ENCODE measurements around the gene MSMP. TPM values are rescaled to one million over a fixed set of nuclear protein-coding genes. Genes with fewer than 3 reads are reported as not detected.

The MSMP gene
- total RNA-seq, 1 experiment from 2014 or later, result not detected

DNA sequence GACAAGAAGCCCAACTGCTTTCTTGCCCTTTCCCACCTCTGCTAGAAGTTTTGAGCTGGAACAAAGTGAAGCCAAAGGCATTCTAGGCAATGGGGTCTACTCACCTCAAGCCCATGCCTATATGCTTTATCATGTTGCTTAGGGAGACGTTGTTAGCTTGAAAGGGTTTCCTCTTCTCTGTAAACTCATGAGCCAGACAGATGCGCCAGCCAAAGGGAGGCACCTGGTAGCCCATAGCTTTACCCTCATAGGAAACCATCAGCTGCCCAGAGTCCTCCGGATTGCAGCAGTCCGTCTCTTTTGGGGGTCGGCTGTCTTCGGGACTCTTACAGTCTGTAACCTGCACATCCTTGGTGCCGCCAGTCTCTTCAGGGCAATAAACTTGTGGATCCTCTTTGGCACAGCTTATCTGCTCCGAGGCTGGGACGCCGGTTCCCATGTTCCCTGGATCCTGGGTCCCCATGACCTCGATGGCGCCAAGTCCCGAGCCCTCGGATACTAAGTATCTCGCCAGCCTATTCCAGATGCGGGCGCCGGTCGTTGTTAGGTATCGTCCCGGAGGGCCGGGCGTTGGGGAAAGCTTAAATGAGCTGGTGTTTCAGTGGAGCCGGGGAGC, 5.7 kb downstream of the MSMP start:
- H3K27ac Mint-ChIP-seq (ENCODE audit: low read depth, unreplicated experiment), result peak overlapping the region; percentile 85
- peaks cover 31% of the 10 kb centered on the region for H3K4me1 Mint-ChIP-seq (ENCODE audit: insufficient read depth, unreplicated experiment)
- no peaks in the 10 kb centered on the region for H3K9me3 Mint-ChIP-seq (ENCODE audit: unreplicated experiment)
- POLR2A ChIA-PET, result interaction anchor here (0.5 to 9.6 kb wide), 25 partner anchors 8 to 1494 kb away, joined by 3 to 284 read pairs (median 4); partner anchors contain the start of genes ARHGEF39, CCDC107, CREB3 and HRCT1
- H3K36me3 Mint-ChIP-seq (ENCODE audit: insufficient read depth, unreplicated experiment), result peaks cover 48% of the 10 kb centered on the region
- no peak for TF ChIP-seq CTCF (IDR thresholded peaks at IDR 0.05; ENCODE audit: unreplicated experiment)
- no peaks in the 10 kb centered on the region for H3K27me3 Mint-ChIP-seq (ENCODE audit: insufficient read depth, unreplicated experiment)
- CTCF ChIA-PET, result interaction anchor here (0.6 to 8.0 kb wide), 19 partner anchors 9 to 988 kb away, joined by 3 to 150 read pairs (median 3); partner anchors contain the start of genes CCDC107, CREB3, RMRP and TLN1
- DNase-seq (ENCODE audit: unreplicated experiment), result no peak
- BruUV-seq (replicated peaks), result TSS peak; percentile 39
- intact Hi-C loops (cut with micrococcal nuclease), result loop anchor here (5.0 kb wide), 1 partner anchor 34 kb away; no protein-coding TSS in a partner anchor
- H3K4me3 Mint-ChIP-seq (ENCODE audit: unreplicated experiment), result peak overlapping the region; percentile 94

DNA sequence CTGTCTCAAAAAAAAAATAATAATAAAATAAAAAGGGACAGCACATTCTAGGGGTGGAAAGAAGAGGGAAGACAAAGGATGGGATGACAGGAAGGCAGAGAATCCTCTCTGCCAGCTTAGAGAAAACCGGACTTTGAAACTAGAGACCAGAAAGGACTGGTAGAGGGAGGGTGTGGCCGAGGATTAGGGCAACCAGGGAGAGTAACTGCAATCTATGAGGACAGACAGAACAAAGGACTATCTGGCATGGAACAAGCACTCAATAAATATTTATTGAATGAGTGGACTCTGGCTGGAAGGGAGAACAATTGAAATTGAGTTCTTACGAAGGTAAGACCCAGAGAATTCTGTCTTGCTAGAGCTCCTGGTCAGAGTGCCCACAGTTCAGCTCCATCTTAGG, 7.5 kb downstream of the MSMP start:
- H3K36me3 Mint-ChIP-seq (ENCODE audit: insufficient read depth, unreplicated experiment), result peaks cover 51% of the 10 kb centered on the region
- no TSS peak for BruUV-seq (replicated peaks)
- H3K9me3 Mint-ChIP-seq (ENCODE audit: unreplicated experiment), result no peaks in the 10 kb centered on the region
- no peak for TF ChIP-seq CTCF (IDR thresholded peaks at IDR 0.05; ENCODE audit: unreplicated experiment)
- peaks cover 35% of the 10 kb centered on the region for H3K4me1 Mint-ChIP-seq (ENCODE audit: insufficient read depth, unreplicated experiment)
- ChIA-PET CTCF (interaction anchor here (1.1 to 8.0 kb wide), 5 partner anchors 11 to 89 kb away, joined by 3 to 150 read pairs (median 5); partner anchors contain the start of genes CCDC107, CREB3, RMRP and TLN1), POLR2A (interaction anchor here (1.0 to 9.6 kb wide), 8 partner anchors 10 to 160 kb away, joined by 3 to 284 read pairs (median 20); partner anchors contain the start of genes CCDC107, CREB3, HRCT1 and RMRP)
- H3K4me3 Mint-ChIP-seq (ENCODE audit: unreplicated experiment), result peak overlapping the region; percentile 94
- peak overlapping the region; percentile 85 for H3K27ac Mint-ChIP-seq (ENCODE audit: low read depth, unreplicated experiment)
- no peaks in the 10 kb centered on the region for H3K27me3 Mint-ChIP-seq (ENCODE audit: insufficient read depth, unreplicated experiment)
- intact Hi-C loops (cut with micrococcal nuclease), result loop anchor here (5.0 kb wide), 1 partner anchor 36 kb away; no protein-coding TSS in a partner anchor
- DNase-seq (ENCODE audit: unreplicated experiment), result no peak

DNA sequence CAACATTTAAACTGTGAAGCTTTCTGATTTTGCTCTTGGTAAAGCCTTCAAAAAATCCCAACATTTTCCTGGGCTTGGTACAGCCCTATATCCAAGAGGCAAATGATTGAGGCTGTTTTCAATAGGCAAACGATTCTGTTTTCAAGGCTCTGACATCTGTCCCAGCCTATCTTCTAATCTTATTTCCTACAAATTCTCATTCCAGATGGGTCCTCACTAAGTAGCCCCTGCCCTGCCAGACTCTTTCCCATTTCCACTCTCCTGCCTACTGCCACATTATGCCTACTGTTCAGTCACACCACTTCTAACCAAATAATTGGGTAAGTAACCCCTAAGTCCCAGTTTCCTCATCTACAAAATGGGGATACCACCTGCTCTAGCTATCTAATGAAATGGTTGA, 8.5 kb downstream of the MSMP start:
- Mint-ChIP-seq H3K4me3 (ENCODE audit: unreplicated experiment) (peak overlapping the region; percentile 94), H3K27ac (ENCODE audit: low read depth, unreplicated experiment) (peak overlapping the region; percentile 85), H3K4me1 (ENCODE audit: insufficient read depth, unreplicated experiment) (peaks cover 31% of the 10 kb centered on the region), H3K36me3 (ENCODE audit: insufficient read depth, unreplicated experiment) (peaks cover 57% of the 10 kb centered on the region), H3K9me3 (ENCODE audit: unreplicated experiment) (no peaks in the 10 kb centered on the region), H3K27me3 (ENCODE audit: insufficient read depth, unreplicated experiment) (no peaks in the 10 kb centered on the region)
- CTCF ChIA-PET, result interaction anchor here (0.5 to 8.0 kb wide), 5 partner anchors 11 to 816 kb away, joined by 3 to 150 read pairs (median 4); partner anchors contain the start of genes CREB3 and TLN1
- no peak for TF ChIP-seq CTCF (IDR thresholded peaks at IDR 0.05; ENCODE audit: unreplicated experiment)
- intact Hi-C loops (cut with micrococcal nuclease), result loop anchor here (5.0 kb wide), 1 partner anchor 37 kb away; no protein-coding TSS in a partner anchor
- POLR2A ChIA-PET, result interaction anchor here (0.9 to 9.6 kb wide), 4 partner anchors 13 to 277 kb away, joined by 3 to 284 read pairs (median 3); partner anchors contain the start of genes CREB3 and TLN1
- no peak for DNase-seq (ENCODE audit: unreplicated experiment)
- BruUV-seq (replicated peaks), result no TSS peak

GRCh38 chr9:35743880-35744518, 10.1 kb downstream of the MSMP start:
- peaks cover 67% of the 10 kb centered on the region for H3K36me3 Mint-ChIP-seq (ENCODE audit: insufficient read depth, unreplicated experiment)
- no peaks in the 10 kb centered on the region for H3K9me3 Mint-ChIP-seq (ENCODE audit: unreplicated experiment)
- intact Hi-C loops (cut with micrococcal nuclease), result no loop called here
- H3K27ac Mint-ChIP-seq (ENCODE audit: low read depth, unreplicated experiment), result peak overlapping the region; percentile 50
- H3K27me3 Mint-ChIP-seq (ENCODE audit: insufficient read depth, unreplicated experiment), result no peaks in the 10 kb centered on the region
- no peak overlapping the region for H3K4me3 Mint-ChIP-seq (ENCODE audit: unreplicated experiment)
- ChIA-PET CTCF (interaction anchor here (0.7 to 8.0 kb wide), 6 partner anchors 9 to 423 kb away, joined by 3 to 150 read pairs (median 3); partner anchors contain the start of genes CREB3 and TLN1), POLR2A (interaction anchor here (9.6 kb wide), 1 partner anchor 11 kb away, joined by 284 read pairs; the partner anchor contains the start of genes CREB3 and TLN1)
- no TSS peak for BruUV-seq (replicated peaks)
- DNase-seq (ENCODE audit: unreplicated experiment), result no peak
- no peak for TF ChIP-seq CTCF (IDR thresholded peaks at IDR 0.05; ENCODE audit: unreplicated experiment)
- H3K4me1 Mint-ChIP-seq (ENCODE audit: insufficient read depth, unreplicated experiment), result peaks cover 27% of the 10 kb centered on the region
